GM21447 (cell line): ENCODE measurements around the gene SPEG.
A peak's percentile ranks its signal among the peaks of the same experiment; 100 is the strongest.

Source experiments
- ATAC-seq: cut with Tn5 transposase; IDR thresholded peaks from one replicate; pipeline ENCODE4 v1.9.1; 2021; ENCODE audit not compliant: unreplicated experiment

Gene SPEG

GRCh38 chr2:219492575-219492974 is 57.9 kb downstream of the SPEG start:
- no peak for ATAC-seq

- ATAC-seq, result no peak
These were observed 58.4 kb downstream of the SPEG start for GRCh38 chr2:219493086-219493485.

- ATAC-seq, result no peak
These were observed 60.4 kb downstream of the SPEG start for GRCh38 chr2:219494952-219495530.

- no peak for ATAC-seq
These were observed 61.0 kb downstream of the SPEG start for GRCh38 chr2:219495531-219496122.

- no peak for ATAC-seq
These were observed 61.7 kb downstream of the SPEG start for GRCh38 chr2:219496247-219496824.

GRCh38 chr2:219496825-219497494 is 62.3 kb downstream of the SPEG start:
- ATAC-seq, result no peak

GRCh38 chr2:219497495-219498279 is 63.0 kb downstream of the SPEG start:
- ATAC-seq, result peak; percentile 30

GRCh38 chr2:219498280-219499057 is 63.8 kb downstream of the SPEG start, which contains the start of gene GMPPA:
Gene GMPPA, plus strand, starts transcription at chr2:219498891. Its CDS starts 1,085 bp downstream, at chr2:219499976.
- peak; percentile 92 for ATAC-seq

GRCh38 chr2:219499058-219499307 is 64.3 kb downstream of the SPEG start:
- no peak for ATAC-seq

- no peak for ATAC-seq
These were observed 64.9 kb downstream of the SPEG start for GRCh38 chr2:219499555-219499954.

GRCh38 chr2:219500135-219500534 is 65.5 kb downstream of the SPEG start:
- ATAC-seq, result no peak

GRCh38 chr2:219501849-219502248 is 67.2 kb downstream of the SPEG start:
- ATAC-seq, result no peak

GRCh38 chr2:219502618-219503017 is 68.0 kb downstream of the SPEG start:
- ATAC-seq, result no peak

- ATAC-seq, result no peak
These were observed 70.9 kb downstream of the SPEG start for GRCh38 chr2:219505585-219505984.

- no peak for ATAC-seq
These were observed 71.6 kb downstream of the SPEG start for GRCh38 chr2:219506153-219506801.

- no peak for ATAC-seq
These were observed 72.3 kb downstream of the SPEG start for GRCh38 chr2:219506802-219507526.

GRCh38 chr2:219507581-219508443 is 73.2 kb downstream of the SPEG start:
- ATAC-seq, result no peak

GRCh38 chr2:219508444-219508734 is 73.7 kb downstream of the SPEG start:
- ATAC-seq, result no peak
